HAP-1 (cell line): ENCODE measurements around the gene ZNF613.

Experiments
- DNase-seq, 2 experiments: peaks; one replicate each; pipeline ENCODE4 v3.0.0-alpha.2; 2016 to 2020; ENCODE audit warnings: low spot score in 2 of 2
- H3K27me3 ChIP-seq: fragments of 250-450 bp; sonication (Bioruptor Pico); 2 replicates; pipeline ENCODE4 v1.5.1; 2020; ENCODE audit warnings: low read depth, mild to moderate bottlenecking, moderate library complexity
- H3K36me3 ChIP-seq: fragments of 250-450 bp; sonication (Bioruptor Pico); replicated peaks from 2 replicates; pipeline ENCODE4 v1.5.1; 2020; ENCODE audit warnings: mild to moderate bottlenecking
- H3K4me1 ChIP-seq: fragments of 250-450 bp; sonication (Bioruptor Pico); 2 replicates; pipeline ENCODE4 v1.5.1; 2020; ENCODE audit warnings: mild to moderate bottlenecking
- H3K4me3 ChIP-seq: fragments of 250-450 bp; sonication (Bioruptor Pico); 2 replicates; pipeline ENCODE4 v1.5.1; 2020; ENCODE audit warnings: mild to moderate bottlenecking, moderate library complexity
- H3K9me3 ChIP-seq: fragments of 250-450 bp; sonication (Bioruptor Pico); 2 replicates; pipeline ENCODE4 v1.5.1; 2020; ENCODE audit warnings: mild to moderate bottlenecking, moderate library complexity
- in situ Hi-C: fragments of 300-500 bp; cut with MboI; formaldehyde crosslinking; loops from 3 replicates; pipeline ENCODE4 v1.14.3; 2020; ENCODE audit warnings: low sequenced_read_pairs, inconsistent platforms, mixed read lengths

Gene ZNF613

DNA sequence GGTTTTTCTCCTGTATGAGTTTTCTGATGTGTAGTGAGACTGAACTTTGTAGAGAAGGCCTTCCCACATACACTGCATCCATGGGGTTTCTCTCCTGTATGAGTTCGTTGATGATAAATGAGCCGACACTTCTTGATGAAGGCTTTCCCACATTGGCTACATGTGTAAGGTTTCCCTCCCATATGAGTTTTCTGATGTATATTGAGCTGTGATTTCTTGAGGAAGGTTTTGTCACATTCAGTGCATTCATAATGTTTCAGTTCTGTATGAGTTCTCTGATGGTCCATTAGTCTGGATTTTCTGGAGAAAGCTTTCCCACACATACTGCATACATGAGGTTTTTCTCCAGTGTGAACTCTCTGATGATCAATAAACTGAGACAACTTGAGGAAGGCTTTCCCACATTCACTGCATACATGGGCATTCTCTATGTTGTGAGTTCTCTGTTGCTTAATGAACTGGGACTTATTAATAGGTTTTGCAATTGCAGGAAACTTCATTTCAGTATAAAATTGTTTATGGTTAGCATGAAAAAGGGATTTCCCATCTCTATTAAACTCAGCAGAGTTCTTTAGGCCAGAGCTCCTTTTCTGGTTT lies 66.9 kb downstream of the ZNF613 start:
- Histone ChIP-seq H3K27me3 (no peaks in the 10 kb centered on the region), H3K4me1 (no peaks in the 10 kb centered on the region), H3K4me3 (no peak overlapping the region), H3K36me3 (peaks cover 17% of the 10 kb centered on the region), H3K9me3 (peaks cover 27% of the 10 kb centered on the region)
- in situ Hi-C loops: no loop called here
- no peak for DNase-seq
